ENCODE measurements around the gene EPAS1.

Gene EPAS1

GRCh38 chr2:46303822-46304221, 6.6 kb downstream of the EPAS1 start:
- no peak for DNase-seq

DNA sequence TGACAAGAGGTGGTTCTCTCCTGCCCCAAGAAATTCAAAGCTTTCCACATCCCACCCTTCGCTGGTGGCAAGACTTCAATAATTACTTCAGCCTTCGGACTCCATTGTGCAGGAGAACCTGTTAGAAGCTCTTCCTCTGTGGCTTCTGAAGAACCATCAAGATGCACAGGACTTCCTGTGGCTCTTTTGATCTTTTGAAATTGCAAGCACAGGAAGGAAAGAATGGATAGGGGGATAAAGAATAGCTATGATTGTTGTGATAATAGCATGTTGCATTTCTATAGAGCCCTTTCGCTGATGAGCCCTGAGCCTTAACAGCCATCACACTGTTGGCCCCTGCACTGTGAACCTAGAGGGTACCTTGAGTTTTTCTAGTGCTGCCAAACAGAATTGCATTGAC, 7.4 kb downstream of the EPAS1 start:
- DNase-seq = no peak

- no peak for DNase-seq
These were observed 8.0 kb downstream of the EPAS1 start for GRCh38 chr2:46305187-46305586.

- no peak for DNase-seq
These were observed 8.6 kb downstream of the EPAS1 start for GRCh38 chr2:46305767-46306166.

GRCh38 chr2:46306330-46306751, 9.1 kb downstream of the EPAS1 start:
- no peak for DNase-seq

- no peak for DNase-seq
These were observed 9.9 kb downstream of the EPAS1 start for GRCh38 chr2:46306988-46307655.

DNA sequence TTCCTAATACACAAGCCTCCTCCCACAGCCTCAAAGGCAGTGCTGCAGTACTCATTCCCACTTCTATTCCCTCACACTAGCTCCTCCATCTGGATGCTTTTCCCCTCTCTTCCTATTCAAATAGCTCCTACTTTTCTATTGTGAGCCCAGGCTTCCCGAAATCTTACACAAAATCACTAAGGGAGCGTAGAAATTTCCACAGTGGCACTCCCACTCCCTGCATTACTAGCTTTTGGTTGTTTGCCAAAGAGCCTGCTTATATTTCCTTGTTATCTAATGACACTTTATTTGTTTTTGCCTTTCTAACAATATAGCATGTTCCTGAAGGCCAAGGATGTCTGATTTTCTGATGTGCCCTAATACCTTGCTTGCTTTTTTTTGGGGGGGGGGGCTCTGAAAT, 10.9 kb downstream of the EPAS1 start:
- no peak for DNase-seq

- DNase-seq = no peak
These were observed 11.4 kb downstream of the EPAS1 start for GRCh38 chr2:46308629-46309028.

- no peak for DNase-seq
These were observed 12.1 kb downstream of the EPAS1 start for GRCh38 chr2:46309052-46309953.

DNA sequence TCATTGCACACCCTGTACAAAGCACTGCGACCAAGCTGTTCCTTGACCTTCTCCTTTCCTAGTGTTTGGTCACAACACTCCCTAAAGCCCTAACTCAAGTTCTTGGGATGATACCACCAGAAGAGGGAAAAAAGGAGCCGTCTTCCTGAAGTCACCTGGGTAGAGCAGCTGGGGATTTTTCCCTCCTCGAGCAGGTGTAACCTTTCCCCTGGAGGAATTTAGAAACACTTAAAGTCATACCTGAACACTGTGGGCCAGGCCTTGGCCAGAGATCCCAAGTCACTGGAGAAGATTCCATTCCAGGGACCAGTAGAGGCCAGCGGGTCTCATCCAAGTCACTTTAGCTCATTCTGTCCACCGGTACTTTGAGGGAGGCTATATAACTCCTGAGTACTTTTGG, 13.2 kb downstream of the EPAS1 start:
- DNase-seq = no peak

- DNase-seq = no peak
These were observed 14.5 kb downstream of the EPAS1 start for GRCh38 chr2:46311651-46312223.

GRCh38 chr2:46313063-46313462, 15.9 kb downstream of the EPAS1 start:
- DNase-seq = no peak

DNA sequence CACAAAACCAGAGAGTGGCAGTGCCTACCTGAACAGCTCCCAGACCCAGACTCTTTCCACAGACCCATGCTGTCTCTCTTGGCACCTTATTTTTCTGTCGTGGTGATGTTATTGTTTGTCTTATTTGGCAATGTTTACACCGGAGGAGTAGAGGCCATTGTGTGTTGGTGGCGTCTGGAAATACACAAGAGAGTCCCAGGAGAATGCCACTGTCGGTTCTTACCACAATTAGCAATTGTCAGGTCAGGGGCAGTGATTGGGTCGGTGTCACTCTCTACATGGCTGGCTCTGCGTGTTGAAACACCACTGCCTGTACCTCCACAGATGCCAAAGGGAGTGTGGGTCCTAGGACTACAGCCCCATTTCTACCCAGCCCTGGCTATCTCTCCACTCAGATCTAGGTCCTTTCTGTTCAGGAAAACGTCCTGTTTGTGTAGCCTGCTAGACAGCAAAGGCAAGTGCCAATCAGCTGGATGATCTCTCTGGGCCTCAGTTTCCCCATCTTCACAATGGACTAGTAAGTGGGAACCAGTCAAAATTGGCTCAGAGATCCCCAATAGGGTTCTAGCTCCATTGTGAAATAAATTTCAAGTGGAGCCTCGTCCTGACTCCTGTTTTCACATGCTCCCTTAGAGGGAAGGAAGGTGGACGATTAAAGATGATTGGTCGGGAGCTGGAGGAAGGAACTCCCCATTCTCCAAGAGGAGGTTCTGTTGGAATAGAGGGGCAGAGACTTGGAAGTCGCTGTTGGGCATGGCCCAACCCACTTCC, 17.0 kb downstream of the EPAS1 start:
- DNase-seq = no peak

- no peak for DNase-seq
These were observed 18.1 kb downstream of the EPAS1 start for GRCh38 chr2:46315103-46315890.

- no peak for DNase-seq
These were observed 19.9 kb downstream of the EPAS1 start for GRCh38 chr2:46317094-46317486.

DNA sequence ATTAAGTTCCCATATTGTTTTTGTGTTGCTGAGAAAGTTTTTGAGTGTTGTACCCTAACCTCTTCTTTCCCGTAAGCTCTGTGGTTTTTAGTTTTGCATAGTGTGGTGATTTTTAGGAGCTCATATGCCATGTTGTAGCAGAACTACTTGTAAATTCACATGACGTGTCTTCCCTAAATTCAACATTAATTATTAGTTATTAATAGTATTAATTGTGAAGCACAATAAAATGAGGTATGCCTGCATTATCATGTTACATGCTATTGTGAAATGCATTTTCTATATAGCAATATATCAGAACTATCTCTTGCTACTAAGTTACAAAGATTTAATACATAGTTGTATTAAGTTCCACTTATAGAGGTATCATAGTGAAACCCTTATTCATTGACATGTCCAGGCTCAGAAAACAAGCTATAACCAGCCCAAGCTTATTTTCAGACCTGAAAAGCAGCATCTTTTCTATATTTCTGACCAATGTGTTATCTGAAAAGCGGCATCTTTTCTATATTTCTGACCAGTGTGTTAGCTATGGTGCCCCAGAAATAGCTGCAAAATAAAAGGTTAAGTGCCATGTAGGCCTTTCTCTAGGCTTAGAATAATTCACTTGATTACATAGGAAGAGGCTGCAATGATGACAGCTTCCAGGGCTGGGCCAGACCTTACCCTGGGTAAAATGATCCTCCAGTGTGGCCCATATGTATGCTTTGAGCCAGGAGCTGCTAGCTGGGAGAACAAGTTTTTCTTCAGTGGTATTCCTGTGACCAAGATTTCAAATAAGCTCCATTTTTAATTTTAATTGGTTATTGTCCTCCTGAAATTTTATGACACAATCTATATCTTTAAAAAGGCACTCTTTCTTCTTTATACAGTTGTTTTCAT, 21.6 kb downstream of the EPAS1 start:
- DNase-seq = no peak

DNA sequence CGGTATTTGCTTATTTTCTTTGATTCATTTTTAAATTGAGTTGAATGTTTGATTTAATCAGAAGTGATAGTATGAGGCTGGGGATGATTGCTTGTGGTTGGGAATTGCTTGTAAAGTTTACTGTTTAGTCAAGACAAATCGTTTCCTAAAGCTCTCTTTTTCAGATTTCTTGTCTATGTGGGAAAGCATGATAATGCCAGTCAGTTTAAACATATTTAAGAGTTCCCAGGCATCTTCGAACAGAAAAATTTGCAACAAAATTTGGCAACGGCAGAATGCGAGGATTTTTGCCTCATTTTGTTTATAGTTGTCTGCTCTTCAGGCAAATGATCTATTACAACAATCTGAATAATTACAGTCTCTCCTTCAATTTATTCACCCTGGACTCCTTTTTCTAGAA, 22.5 kb downstream of the EPAS1 start:
- DNase-seq = no peak

DNA sequence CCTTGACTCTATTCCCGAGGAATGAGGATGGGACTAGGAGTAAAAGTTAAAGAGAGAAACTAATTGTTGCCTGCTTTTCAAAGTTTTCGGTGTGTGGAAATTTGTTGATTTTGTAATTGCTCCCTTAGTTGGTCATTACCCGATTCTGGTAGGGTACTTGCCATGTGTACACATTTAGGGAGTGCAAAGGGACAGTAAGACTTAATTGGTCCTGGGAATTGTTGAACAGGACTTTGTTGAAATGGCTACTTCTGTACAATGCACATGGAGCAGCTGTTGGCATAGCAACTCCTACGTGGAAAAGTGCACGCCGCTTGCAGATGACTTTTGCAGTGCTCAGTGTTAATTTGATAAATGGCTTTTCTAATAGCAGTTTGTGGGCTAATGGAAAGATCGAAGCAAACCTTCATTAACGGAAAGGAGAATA, 22.9 kb downstream of the EPAS1 start:
- DNase-seq = no peak

GRCh38 chr2:46323730-46324129, 26.5 kb downstream of the EPAS1 start:
- no peak for DNase-seq

DNA sequence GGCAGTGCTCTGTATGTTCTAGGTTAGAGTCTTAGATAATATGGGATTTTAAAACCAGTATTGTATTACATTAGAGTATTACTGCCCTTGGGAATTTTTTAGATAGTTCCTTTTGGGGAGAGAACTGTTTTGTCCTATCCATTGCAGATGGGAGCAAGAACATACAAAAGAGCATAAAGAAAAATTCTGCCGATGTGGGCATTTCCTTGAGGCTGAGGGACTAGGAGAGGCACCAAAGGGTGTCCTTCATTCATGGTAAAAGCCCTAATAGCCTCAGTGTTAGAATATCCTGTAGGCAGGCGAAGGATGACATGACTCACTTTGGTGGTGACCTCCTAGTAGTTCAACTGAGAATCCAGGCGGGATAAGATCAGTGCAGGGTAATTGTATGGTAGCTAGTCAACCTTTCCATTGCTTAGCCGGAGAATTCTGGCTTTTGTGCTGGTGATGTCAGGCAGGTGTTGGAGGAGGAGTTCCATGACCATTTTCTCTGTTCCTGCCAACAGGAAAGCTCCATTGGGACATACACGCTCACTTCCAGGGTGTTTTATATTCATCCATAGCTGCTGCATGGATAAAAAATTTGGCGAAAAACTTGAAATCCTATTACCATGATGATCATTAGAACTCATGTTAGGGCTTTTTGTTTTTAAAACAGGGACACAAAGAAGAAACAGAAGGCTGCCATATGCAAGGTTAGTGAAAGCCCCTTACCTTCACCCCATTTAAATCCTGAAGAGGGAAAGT, 28.1 kb downstream of the EPAS1 start:
- no peak for DNase-seq

Measured in NCI-H2171 (cell line).